H1 (cell line): Measurements from ENCODE around the gene SMO. TPM values are rescaled to one million over a fixed set of nuclear protein-coding genes. Genes with fewer than 3 reads are reported as not detected.

ENCODE experiments used
- ATF3 ChIP-seq: IDR thresholded peaks from 2 replicates; pipeline ENCODE4 v1.6.1; 2011; ENCODE audit warnings: low read depth, mild to moderate bottlenecking, low read length; ENCODE audit not compliant: insufficient read depth
- BCL11A ChIP-seq, 2 experiments: IDR thresholded peaks; one replicate each; pipeline ENCODE4 v1.6.1; 2011; ENCODE audit warnings: low read depth in 2 of 2, low read length in 2 of 2, mild to moderate bottlenecking in 2 of 2
- CTCF ChIP-seq, 3 experiments: IDR thresholded peaks; 1 replicate in 2 of 3; 2 replicates in 1 of 3; pipeline versions ENCODE4 v1.5.1 to v1.6.1; 2011; ENCODE audit warnings: low read length in 3 of 3, mild to moderate bottlenecking in 3 of 3, inconsistent platforms in 2 of 3, low read depth in 1 of 3, moderate library complexity in 1 of 3; ENCODE audit not compliant: insufficient read depth in 1 of 3; ENCODE audit errors: control extremely low read depth in 1 of 3
- GTF2F1 ChIP-seq: IDR thresholded peaks from 2 replicates; pipeline ENCODE4 v1.6.1; 2012; ENCODE audit warnings: low read depth, low read length, improper control_type of control experiment, borderline replicate concordance
- KDM4A ChIP-seq: IDR thresholded peaks from one replicate; pipeline ENCODE4 v1.7.1; 2012; ENCODE audit warnings: low read depth, mild to moderate bottlenecking, moderate library complexity, low read length, inconsistent platforms; ENCODE audit not compliant: severe bottlenecking
- RAD21 ChIP-seq, 2 experiments: IDR thresholded peaks in 1 of 2; conservative IDR thresholded peaks in 1 of 2; 2 replicates each; pipeline ENCODE4 v1.6.1; 2011; ENCODE audit warnings: low read depth in 2 of 2, low read length in 2 of 2, improper control_type of control experiment in 1 of 2, inconsistent platforms in 1 of 2, mild to moderate bottlenecking in 1 of 2, moderate library complexity in 1 of 2
- TAF7 ChIP-seq: optimal IDR thresholded peaks from 2 replicates; pipeline ENCODE3; 2011; ENCODE audit warnings: low read depth, mild to moderate bottlenecking, inconsistent platforms, low read length, moderate library complexity, borderline replicate concordance
- polyA plus RNA-seq, 7 experiments: library from polyadenylated mRNA; depleted of rRNA in 3 of 7; stranded (reverse) in 5 of 7; unstranded in 2 of 7; fragments of >200 nt in 5 of 7; fragments of 200-250 nt in 2 of 7; gene quantifications; 1 replicate in 5 of 7; 2 replicates in 1 of 7; 4 replicates in 1 of 7; pipeline versions ENCODE4 v1.2.1 to v1.2.3, GENCODE V29; 2011 to 2013; ENCODE audit warnings: missing spikeins in 2 of 7, mixed read lengths in 2 of 7
- total RNA-seq: library from RNA; stranded (reverse); fragmentation: NEBNext Ultra II Directional; extraction: Animal tissue kit (Norgen Biotek cat#: 25700); gene quantifications from 2 replicates; pipeline ENCODE4 v1.2.1, GENCODE V29; 2021

SMO gene
- total and polyA plus RNA-seq, 2 of the 8 experiments (the other 6 are each of a cell fraction or from before 2014, with no cell fraction given) = 64.5 to 67.6 TPM

GRCh38 chr7:129193892-129194291, 5.5 kb downstream of the SMO start (continued):
- no peak for TF ChIP-seq CTCF (IDR thresholded peaks at IDR 0.05; ENCODE audit: control extremely low read depth in 1 of 3, insufficient read depth in 1 of 3, low read depth in 1 of 3, low read length in 3 of 3)
- no peak for TF ChIP-seq GTF2F1
- TF ChIP-seq RAD21 (IDR thresholded peaks at IDR 0.05 in 1 of 2, conservative IDR thresholded peaks at IDR 0.05 in 1 of 2; ENCODE audit: low read depth in 2 of 2, low read length in 2 of 2) = no peak
- no peak for TF ChIP-seq TAF7
- no peak for TF ChIP-seq KDM4A
- TF ChIP-seq BCL11A (IDR thresholded peaks at IDR 0.05; ENCODE audit: low read depth in 2 of 2, low read length in 2 of 2) = no peak
- no peak for TF ChIP-seq ATF3
